ENCODE results near the gene DNAH14. TPM values are rescaled to one million over a fixed set of nuclear protein-coding genes. Genes with fewer than 3 reads are reported as not detected.
"Not testable (repeated sequence)": the region's sequence is repeated elsewhere in the genome, so short reads cannot be mapped to it uniquely, and the experiment has no call there.

Gene DNAH14
- total RNA-seq, 1 experiment from 2014 or later, result 47.0 TPM

DNA sequence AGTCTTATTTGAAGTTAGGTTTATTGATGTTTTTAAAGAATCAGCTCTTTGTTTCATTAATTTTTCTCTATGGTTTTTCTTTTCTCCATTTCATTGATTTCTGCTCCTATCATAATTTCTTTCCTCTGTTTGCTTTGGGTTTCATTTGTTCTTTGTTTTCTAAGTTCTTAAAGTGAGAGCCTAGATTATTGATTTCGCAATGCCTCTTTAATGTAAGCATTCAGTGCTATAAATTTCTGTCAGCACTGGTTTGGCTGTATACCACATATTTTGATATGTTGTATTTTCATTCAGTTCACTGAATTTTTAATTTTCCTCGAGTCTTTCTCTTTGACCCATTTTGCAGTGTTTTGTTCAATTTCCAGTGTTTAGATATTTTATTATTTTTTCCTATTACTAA lies 68.7 kb downstream of the DNAH14 start:
- no TSS peak for BruUV-seq (replicated peaks)
- TF ChIP-seq, protein P1, sequence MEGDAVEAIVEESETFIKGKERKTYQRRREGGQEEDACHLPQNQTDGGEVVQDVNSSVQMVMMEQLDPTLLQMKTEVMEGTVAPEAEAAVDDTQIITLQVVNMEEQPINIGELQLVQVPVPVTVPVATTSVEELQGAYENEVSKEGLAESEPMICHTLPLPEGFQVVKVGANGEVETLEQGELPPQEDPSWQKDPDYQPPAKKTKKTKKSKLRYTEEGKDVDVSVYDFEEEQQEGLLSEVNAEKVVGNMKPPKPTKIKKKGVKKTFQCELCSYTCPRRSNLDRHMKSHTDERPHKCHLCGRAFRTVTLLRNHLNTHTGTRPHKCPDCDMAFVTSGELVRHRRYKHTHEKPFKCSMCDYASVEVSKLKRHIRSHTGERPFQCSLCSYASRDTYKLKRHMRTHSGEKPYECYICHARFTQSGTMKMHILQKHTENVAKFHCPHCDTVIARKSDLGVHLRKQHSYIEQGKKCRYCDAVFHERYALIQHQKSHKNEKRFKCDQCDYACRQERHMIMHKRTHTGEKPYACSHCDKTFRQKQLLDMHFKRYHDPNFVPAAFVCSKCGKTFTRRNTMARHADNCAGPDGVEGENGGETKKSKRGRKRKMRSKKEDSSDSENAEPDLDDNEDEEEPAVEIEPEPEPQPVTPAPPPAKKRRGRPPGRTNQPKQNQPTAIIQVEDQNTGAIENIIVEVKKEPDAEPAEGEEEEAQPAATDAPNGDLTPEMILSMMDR (IDR thresholded peaks at IDR 0.05), result no peak
- no peak for TF ChIP-seq TCF7L2 (IDR thresholded peaks at IDR 0.05; ENCODE audit: low read depth, low read length)
- no peak for TF ChIP-seq SIN3A (IDR thresholded peaks at IDR 0.05; ENCODE audit: borderline replicate concordance, insufficient read depth, low read depth, low read length)
- no peak for TF ChIP-seq POLR2AphosphoS5 (IDR thresholded peaks at IDR 0.05; ENCODE audit: low read depth, low read length)
- TF ChIP-seq, protein P2, sequence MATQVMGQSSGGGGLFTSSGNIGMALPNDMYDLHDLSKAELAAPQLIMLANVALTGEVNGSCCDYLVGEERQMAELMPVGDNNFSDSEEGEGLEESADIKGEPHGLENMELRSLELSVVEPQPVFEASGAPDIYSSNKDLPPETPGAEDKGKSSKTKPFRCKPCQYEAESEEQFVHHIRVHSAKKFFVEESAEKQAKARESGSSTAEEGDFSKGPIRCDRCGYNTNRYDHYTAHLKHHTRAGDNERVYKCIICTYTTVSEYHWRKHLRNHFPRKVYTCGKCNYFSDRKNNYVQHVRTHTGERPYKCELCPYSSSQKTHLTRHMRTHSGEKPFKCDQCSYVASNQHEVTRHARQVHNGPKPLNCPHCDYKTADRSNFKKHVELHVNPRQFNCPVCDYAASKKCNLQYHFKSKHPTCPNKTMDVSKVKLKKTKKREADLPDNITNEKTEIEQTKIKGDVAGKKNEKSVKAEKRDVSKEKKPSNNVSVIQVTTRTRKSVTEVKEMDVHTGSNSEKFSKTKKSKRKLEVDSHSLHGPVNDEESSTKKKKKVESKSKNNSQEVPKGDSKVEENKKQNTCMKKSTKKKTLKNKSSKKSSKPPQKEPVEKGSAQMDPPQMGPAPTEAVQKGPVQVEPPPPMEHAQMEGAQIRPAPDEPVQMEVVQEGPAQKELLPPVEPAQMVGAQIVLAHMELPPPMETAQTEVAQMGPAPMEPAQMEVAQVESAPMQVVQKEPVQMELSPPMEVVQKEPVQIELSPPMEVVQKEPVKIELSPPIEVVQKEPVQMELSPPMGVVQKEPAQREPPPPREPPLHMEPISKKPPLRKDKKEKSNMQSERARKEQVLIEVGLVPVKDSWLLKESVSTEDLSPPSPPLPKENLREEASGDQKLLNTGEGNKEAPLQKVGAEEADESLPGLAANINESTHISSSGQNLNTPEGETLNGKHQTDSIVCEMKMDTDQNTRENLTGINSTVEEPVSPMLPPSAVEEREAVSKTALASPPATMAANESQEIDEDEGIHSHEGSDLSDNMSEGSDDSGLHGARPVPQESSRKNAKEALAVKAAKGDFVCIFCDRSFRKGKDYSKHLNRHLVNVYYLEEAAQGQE (IDR thresholded peaks at IDR 0.05; ENCODE audit: insufficient read depth in 1 of 2, low read depth in 2 of 2, low read length in 1 of 2), result no peak
- ChIA-PET POLR2A (no interaction called here), CTCF (no interaction called here)
- intact Hi-C loops (cut with micrococcal nuclease; ENCODE audit: unreplicated experiment) (no loop called here), in situ Hi-C loops (cut with HindIII; ENCODE audit: low pct_unique_long_range_greater_than_20kb, low sequenced_read_pairs) (no loop called here)
- H3K27ac ChIP-seq (ENCODE audit: low read length), result no peak overlapping the region
- H3K27me3 ChIP-seq (ENCODE audit: control insufficient read depth, insufficient read depth, low read length), result no peaks in the 10 kb centered on the region
- DNase-seq (ENCODE audit: low read depth, low spot score), result no peak
- H3K36me3 ChIP-seq (ENCODE audit: control insufficient read depth, insufficient read depth, low read length), result no peaks in the 10 kb centered on the region
- 0 out of 2 replicates have a peak, but pooled peaks cover 7% of the 10 kb centered on the region for H3K9me3 ChIP-seq (ENCODE audit: control insufficient read depth, insufficient read depth, low read depth, low read length)
- ATAC-seq, result no peak
- no peak overlapping the region for H3K4me3 ChIP-seq (ENCODE audit: low read depth in 2 of 2, low read length in 2 of 2)
- H3K4me1 ChIP-seq (ENCODE audit: control insufficient read depth, insufficient read depth, low read length), result no peaks in the 10 kb centered on the region

DNA sequence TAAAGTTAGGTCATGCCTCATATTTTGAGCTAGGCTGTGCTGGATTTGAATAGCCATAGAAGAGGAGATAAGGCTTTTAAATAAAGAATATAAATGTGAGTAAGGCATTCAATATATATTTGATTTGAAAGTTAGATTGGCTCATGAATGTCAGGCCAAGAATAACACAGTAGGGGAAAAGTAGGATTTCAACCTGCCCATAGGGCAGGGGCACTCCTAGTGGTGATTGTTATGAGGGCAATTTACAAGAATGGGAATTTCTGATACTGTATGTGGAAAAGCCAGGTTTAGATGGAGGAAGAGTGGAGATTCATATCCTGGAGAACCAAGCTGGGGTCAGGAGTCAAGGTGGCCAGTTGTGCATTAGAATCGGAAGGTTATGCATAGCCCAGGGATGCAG lies 74.9 kb downstream of the DNAH14 start:
- ChIA-PET POLR2A (no interaction called here), CTCF (no interaction called here)
- ATAC-seq (no peak), DNase-seq (ENCODE audit: low read depth, low spot score) (no peak)
- Histone ChIP-seq H3K36me3 (ENCODE audit: control insufficient read depth, insufficient read depth, low read length) (no peaks in the 10 kb centered on the region), H3K4me3 (ENCODE audit: low read depth in 2 of 2, low read length in 2 of 2) (no peak overlapping the region), H3K27me3 (ENCODE audit: control insufficient read depth, insufficient read depth, low read length) (no peaks in the 10 kb centered on the region), H3K9me3 (ENCODE audit: control insufficient read depth, insufficient read depth, low read depth, low read length) (no peaks in the 10 kb centered on the region), H3K27ac (ENCODE audit: low read length) (no peak overlapping the region), H3K4me1 (ENCODE audit: control insufficient read depth, insufficient read depth, low read length) (no peaks in the 10 kb centered on the region)
- TF ChIP-seq, protein P2 (IDR thresholded peaks at IDR 0.05; ENCODE audit: insufficient read depth in 1 of 2, low read depth in 2 of 2, low read length in 1 of 2), result no peak
- TF ChIP-seq, protein P1 (IDR thresholded peaks at IDR 0.05), result peak; percentile 35
- in situ Hi-C loops (cut with HindIII; ENCODE audit: low pct_unique_long_range_greater_than_20kb, low sequenced_read_pairs), result no loop called here
- intact Hi-C loops (cut with micrococcal nuclease; ENCODE audit: unreplicated experiment), result no loop called here
- BruUV-seq (replicated peaks), result no TSS peak

DNA sequence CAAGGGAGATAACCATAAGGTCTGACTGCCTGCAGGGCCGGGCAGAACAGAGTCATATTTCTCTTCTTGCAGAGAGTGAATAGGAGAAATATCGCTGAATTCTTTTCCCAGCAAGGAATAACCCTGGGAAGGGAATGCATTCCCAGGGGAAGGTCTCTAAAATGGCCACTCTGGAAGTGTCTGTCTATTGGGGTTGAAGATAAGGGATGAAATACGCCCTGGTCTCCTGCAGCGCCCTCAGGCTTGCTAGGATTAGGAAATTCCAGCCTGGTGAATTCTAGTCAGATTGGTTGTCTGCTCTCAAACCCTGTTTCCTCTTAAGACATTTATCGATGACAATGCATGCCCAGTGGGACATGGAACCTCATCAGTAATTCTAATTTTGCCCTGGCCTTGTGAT lies 76.9 kb downstream of the DNAH14 start:
- H3K4me3 ChIP-seq (ENCODE audit: low read depth in 2 of 2, low read length in 2 of 2); H3K27me3 ChIP-seq (ENCODE audit: control insufficient read depth, insufficient read depth, low read length); BruUV-seq (replicated peaks); intact Hi-C loops (cut with micrococcal nuclease; ENCODE audit: unreplicated experiment); H3K4me1 ChIP-seq (ENCODE audit: control insufficient read depth, insufficient read depth, low read length); H3K27ac ChIP-seq (ENCODE audit: low read length); H3K36me3 ChIP-seq (ENCODE audit: control insufficient read depth, insufficient read depth, low read length); CTCF ChIA-PET; POLR2A ChIA-PET; DNase-seq (ENCODE audit: low read depth, low spot score); ATAC-seq; H3K9me3 ChIP-seq (ENCODE audit: control insufficient read depth, insufficient read depth, low read depth, low read length); in situ Hi-C loops (cut with HindIII; ENCODE audit: low pct_unique_long_range_greater_than_20kb, low sequenced_read_pairs): not testable (repeated sequence)

DNA sequence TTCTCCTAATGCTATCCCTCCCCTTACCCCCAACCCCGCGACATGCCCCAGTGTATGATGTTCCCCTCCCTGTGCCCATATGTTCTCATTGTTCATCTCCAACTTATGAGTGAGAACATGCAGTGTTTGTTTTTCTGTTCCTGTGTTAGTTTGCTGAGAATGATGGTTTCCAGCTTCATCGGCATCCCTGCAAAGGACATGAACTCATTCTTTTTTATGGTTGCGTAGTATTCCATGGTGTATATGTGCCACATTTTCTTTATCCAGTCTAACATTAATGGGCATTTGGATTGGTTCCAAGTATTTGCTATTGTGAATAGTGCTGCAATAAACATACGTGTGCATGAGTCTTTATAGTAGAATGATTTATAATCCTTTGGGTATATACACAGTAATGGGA lies 78.6 kb downstream of the DNAH14 start:
- in situ Hi-C loops (cut with HindIII; ENCODE audit: low pct_unique_long_range_greater_than_20kb, low sequenced_read_pairs); BruUV-seq (replicated peaks); H3K4me1 ChIP-seq (ENCODE audit: control insufficient read depth, insufficient read depth, low read length); H3K27ac ChIP-seq (ENCODE audit: low read length); DNase-seq (ENCODE audit: low read depth, low spot score); POLR2A ChIA-PET; CTCF ChIA-PET; H3K36me3 ChIP-seq (ENCODE audit: control insufficient read depth, insufficient read depth, low read length); intact Hi-C loops (cut with micrococcal nuclease; ENCODE audit: unreplicated experiment); ATAC-seq; H3K27me3 ChIP-seq (ENCODE audit: control insufficient read depth, insufficient read depth, low read length); H3K4me3 ChIP-seq (ENCODE audit: low read depth in 2 of 2, low read length in 2 of 2); H3K9me3 ChIP-seq (ENCODE audit: control insufficient read depth, insufficient read depth, low read depth, low read length): not testable (repeated sequence)

Measured in Panc1 (cell line).